ENCODE results near the gene AFF2. TPM values are rescaled to one million over a fixed set of nuclear protein-coding genes. Genes with fewer than 3 reads are reported as not detected.

AFF2 gene
- total RNA-seq, 1 donor from 2014 or later: 3.4 TPM

GRCh38 chrX:148577741-148578140 lies 77.3 kb downstream of the AFF2 start:
- Mint-ChIP-seq H3K36me3 (ENCODE audit: low read depth) (no peaks in the 10 kb centered on the region), H3K27me3 (no peaks in the 10 kb centered on the region), H3K4me1 (peaks cover 4% of the 10 kb centered on the region), H3K4me3 (no peak overlapping the region), H3K9me3 (no peaks in the 10 kb centered on the region), H3K27ac (no peak overlapping the region)
- intact Hi-C loops (cut with micrococcal nuclease): no loop called here
- TF ChIP-seq, protein P1, sequence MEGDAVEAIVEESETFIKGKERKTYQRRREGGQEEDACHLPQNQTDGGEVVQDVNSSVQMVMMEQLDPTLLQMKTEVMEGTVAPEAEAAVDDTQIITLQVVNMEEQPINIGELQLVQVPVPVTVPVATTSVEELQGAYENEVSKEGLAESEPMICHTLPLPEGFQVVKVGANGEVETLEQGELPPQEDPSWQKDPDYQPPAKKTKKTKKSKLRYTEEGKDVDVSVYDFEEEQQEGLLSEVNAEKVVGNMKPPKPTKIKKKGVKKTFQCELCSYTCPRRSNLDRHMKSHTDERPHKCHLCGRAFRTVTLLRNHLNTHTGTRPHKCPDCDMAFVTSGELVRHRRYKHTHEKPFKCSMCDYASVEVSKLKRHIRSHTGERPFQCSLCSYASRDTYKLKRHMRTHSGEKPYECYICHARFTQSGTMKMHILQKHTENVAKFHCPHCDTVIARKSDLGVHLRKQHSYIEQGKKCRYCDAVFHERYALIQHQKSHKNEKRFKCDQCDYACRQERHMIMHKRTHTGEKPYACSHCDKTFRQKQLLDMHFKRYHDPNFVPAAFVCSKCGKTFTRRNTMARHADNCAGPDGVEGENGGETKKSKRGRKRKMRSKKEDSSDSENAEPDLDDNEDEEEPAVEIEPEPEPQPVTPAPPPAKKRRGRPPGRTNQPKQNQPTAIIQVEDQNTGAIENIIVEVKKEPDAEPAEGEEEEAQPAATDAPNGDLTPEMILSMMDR (IDR thresholded peaks at IDR 0.05): no peak
- ATAC-seq (ENCODE audit: low read depth) (no peak), DNase-seq (no peak)
- POLR2A ChIA-PET: no interaction called here
- CTCF ChIA-PET: no interaction called here

DNA sequence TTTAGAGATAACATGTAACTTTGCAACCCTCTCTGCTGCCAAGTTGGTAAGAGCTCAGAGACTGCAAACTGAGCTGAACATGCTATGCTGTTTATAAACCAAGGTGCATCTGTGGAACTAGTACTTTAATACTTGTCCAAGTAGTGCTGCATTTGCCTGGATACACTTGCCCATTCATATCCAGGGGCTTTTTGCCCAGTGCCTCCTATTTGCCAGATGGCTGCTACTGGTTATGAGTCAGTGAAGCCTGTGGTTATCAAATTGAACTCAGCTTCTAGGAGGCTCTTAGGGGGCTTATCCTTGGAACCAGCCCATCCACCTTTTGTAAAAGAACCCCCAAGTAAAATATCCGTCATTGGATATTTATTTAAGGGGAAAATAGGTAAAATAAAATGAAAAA lies 79.6 kb downstream of the AFF2 start:
- Mint-ChIP-seq H3K27ac (no peak overlapping the region), H3K27me3 (no peaks in the 10 kb centered on the region), H3K4me1 (no peaks in the 10 kb centered on the region), H3K4me3 (no peak overlapping the region), H3K9me3 (no peaks in the 10 kb centered on the region), H3K36me3 (ENCODE audit: low read depth) (no peaks in the 10 kb centered on the region)
- POLR2A ChIA-PET: no interaction called here
- CTCF ChIA-PET: no interaction called here
- DNase-seq: no peak
- intact Hi-C loops (cut with micrococcal nuclease): no loop called here
- TF ChIP-seq, protein P1 (IDR thresholded peaks at IDR 0.05): no peak
- ATAC-seq (ENCODE audit: low read depth): no peak

DNA sequence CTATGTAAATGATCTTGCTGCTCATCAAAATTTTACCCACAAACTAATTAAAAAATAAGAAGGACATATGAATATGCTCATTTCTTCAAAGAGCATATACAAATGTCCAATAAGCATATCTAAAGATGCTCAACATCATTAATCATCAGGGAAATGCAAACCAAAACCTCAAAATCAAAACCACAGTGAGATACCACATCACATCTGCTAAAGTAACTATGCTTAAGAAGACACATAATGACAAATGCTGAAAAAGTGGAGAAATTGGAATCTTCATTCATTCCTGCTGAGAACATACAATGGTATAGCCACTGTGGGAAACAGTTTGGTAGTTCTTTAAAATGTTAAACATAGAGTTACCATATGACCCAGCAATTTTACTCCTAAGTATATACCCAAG lies 81.9 kb downstream of the AFF2 start:
- TF ChIP-seq, protein P1 (IDR thresholded peaks at IDR 0.05): no peak
- Mint-ChIP-seq H3K27me3 (no peaks in the 10 kb centered on the region), H3K9me3 (no peaks in the 10 kb centered on the region), H3K36me3 (ENCODE audit: low read depth) (no peaks in the 10 kb centered on the region), H3K27ac (no peak overlapping the region), H3K4me3 (no peak overlapping the region), H3K4me1 (no peaks in the 10 kb centered on the region)
- ATAC-seq (ENCODE audit: low read depth) (no peak), DNase-seq (no peak)
- ChIA-PET CTCF (no interaction called here), POLR2A (no interaction called here)
- intact Hi-C loops (cut with micrococcal nuclease): no loop called here

- ATAC-seq (ENCODE audit: low read depth) (no peak), DNase-seq (no peak)
- CTCF ChIA-PET: no interaction called here
- Mint-ChIP-seq H3K27me3 (no peaks in the 10 kb centered on the region), H3K4me1 (peaks cover 8% of the 10 kb centered on the region), H3K36me3 (ENCODE audit: low read depth) (no peaks in the 10 kb centered on the region), H3K4me3 (no peak overlapping the region), H3K27ac (no peak overlapping the region), H3K9me3 (no peaks in the 10 kb centered on the region)
- intact Hi-C loops (cut with micrococcal nuclease): no loop called here
- POLR2A ChIA-PET: no interaction called here
- TF ChIP-seq, protein P1 (IDR thresholded peaks at IDR 0.05): no peak
These were observed 88.4 kb downstream of the AFF2 start for GRCh38 chrX:148588649-148589310.

DNA sequence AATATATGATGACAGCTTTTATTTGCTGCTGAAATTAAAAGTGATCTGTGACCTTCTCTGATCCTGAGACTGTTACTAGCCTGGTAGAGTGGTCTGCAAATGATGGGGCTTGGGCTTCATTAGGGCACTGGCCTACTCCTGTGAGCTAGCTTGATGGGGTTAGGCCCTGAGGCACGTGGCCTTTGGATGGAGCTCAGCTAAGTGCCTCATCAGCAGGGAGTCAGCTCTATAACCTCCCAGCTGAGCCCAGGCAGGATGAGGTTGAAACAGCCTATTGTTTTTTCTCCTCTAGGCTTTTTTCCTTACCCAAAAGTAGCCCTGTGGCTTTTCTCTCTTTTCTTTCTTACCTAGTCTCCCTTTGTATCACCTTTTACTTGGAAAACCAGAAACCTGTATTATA lies 92.2 kb downstream of the AFF2 start:
- H3K4me1 Mint-ChIP-seq: peaks cover 12% of the 10 kb centered on the region
- H3K36me3 Mint-ChIP-seq (ENCODE audit: low read depth): no peaks in the 10 kb centered on the region
- no peak overlapping the region for H3K4me3 Mint-ChIP-seq
- intact Hi-C loops (cut with micrococcal nuclease): loop anchor here (2.0 kb wide), 1 partner anchor 18 kb away; no protein-coding TSS in a partner anchor
- no peak for DNase-seq
- ChIA-PET POLR2A (no interaction called here), CTCF (no interaction called here)
- no peaks in the 10 kb centered on the region for H3K9me3 Mint-ChIP-seq
- TF ChIP-seq, protein P1 (IDR thresholded peaks at IDR 0.05): no peak
- no peak for ATAC-seq (ENCODE audit: low read depth)
- H3K27ac Mint-ChIP-seq: no peak overlapping the region
- no peaks in the 10 kb centered on the region for H3K27me3 Mint-ChIP-seq
